Liver (tissue), 9 donors: ENCODE results near the gene ZMYM2. TPM values are rescaled to one million over a fixed set of nuclear protein-coding genes. Genes with fewer than 3 reads are reported as not detected.

Source experiments
- DNase-seq: peaks from one replicate; pipeline ENCODE4 v3.0.0-alpha.2; 2017; ENCODE audit warnings: low spot score
- H3K27ac ChIP-seq, 2 donors: one replicate each; pipeline ENCODE4 v1.7.0; 2013; ENCODE audit warnings: inconsistent platforms in 2 of 2, low read length in 2 of 2, control low read depth in 1 of 2, low read depth in 1 of 2, mild to moderate bottlenecking in 1 of 2
- H3K27me3 ChIP-seq, 4 donors: one replicate each; pipeline versions ENCODE4 v1.6.1 to v1.7.0; 2013; ENCODE audit warnings: low read length in 3 of 4, inconsistent platforms in 1 of 4, mild to moderate bottlenecking in 1 of 4, moderate library complexity in 1 of 4; ENCODE audit not compliant: control insufficient read depth in 4 of 4, insufficient read depth in 4 of 4
- H3K36me3 ChIP-seq, 4 donors: one replicate each; pipeline versions ENCODE4 v1.6.1 to v1.7.0; 2013; ENCODE audit warnings: low read length in 3 of 4, mild to moderate bottlenecking in 3 of 4, low read depth in 1 of 4, moderate library complexity in 1 of 4; ENCODE audit not compliant: control insufficient read depth in 4 of 4, insufficient read depth in 3 of 4
- H3K4me1 ChIP-seq, 4 donors: one replicate each; pipeline versions ENCODE4 v1.6.1 to v1.7.0; 2013; ENCODE audit warnings: low read length in 3 of 4, mild to moderate bottlenecking in 3 of 4, moderate library complexity in 1 of 4; ENCODE audit not compliant: control insufficient read depth in 4 of 4, insufficient read depth in 4 of 4
- H3K4me3 ChIP-seq, 3 donors: one replicate each; pipeline versions ENCODE4 v1.6.1 to v1.7.0; 2013; ENCODE audit warnings: low read length in 3 of 3, control low read depth in 1 of 3, low read depth in 1 of 3, mild to moderate bottlenecking in 1 of 3
- H3K9ac ChIP-seq, 2 donors: one replicate each; pipeline ENCODE4 v1.7.0; 2013; ENCODE audit warnings: low read length in 2 of 2, mild to moderate bottlenecking in 2 of 2, moderate library complexity in 2 of 2, control low read depth in 1 of 2, low read depth in 1 of 2
- H3K9me3 ChIP-seq, 4 donors: one replicate each; pipeline versions ENCODE4 v1.6.1 to v1.7.0; 2013; ENCODE audit warnings: low read length in 3 of 4; ENCODE audit not compliant: control insufficient read depth in 4 of 4
- ATF3 ChIP-seq: IDR thresholded peaks from 2 replicates; pipeline ENCODE4 v1.6.1; 2016; ENCODE audit warnings: antibody characterized with exemption
- EGR1 ChIP-seq, 2 donors: IDR thresholded peaks; 2 replicates each; pipeline ENCODE4 v1.6.1; 2016 to 2018; ENCODE audit warnings: antibody characterized with exemption in 2 of 2, low read depth in 2 of 2
- FOXA1 ChIP-seq: IDR thresholded peaks from 2 replicates; pipeline ENCODE4 v1.6.1; 2016; ENCODE audit warnings: antibody characterized with exemption
- FOXA2 ChIP-seq: IDR thresholded peaks from 2 replicates; pipeline ENCODE4 v1.6.1; 2016; ENCODE audit warnings: antibody characterized with exemption
- GABPA ChIP-seq, 2 donors: IDR thresholded peaks in 1 of 2; conservative IDR thresholded peaks in 1 of 2; 2 replicates each; pipeline ENCODE4 v1.6.1; 2016; ENCODE audit warnings: antibody characterized with exemption in 2 of 2, mild to moderate bottlenecking in 1 of 2, moderate library complexity in 1 of 2
- HNF4A ChIP-seq, 2 donors: conservative IDR thresholded peaks; 2 replicates each; pipeline ENCODE4 v1.6.1; 2016; ENCODE audit warnings: antibody characterized with exemption in 2 of 2, mild to moderate bottlenecking in 2 of 2
- HNF4G ChIP-seq: IDR thresholded peaks from 2 replicates; pipeline ENCODE4 v1.6.1; 2016; ENCODE audit warnings: antibody characterized with exemption
- JUND ChIP-seq, 2 donors: IDR thresholded peaks; 2 replicates each; pipeline ENCODE4 v1.6.1; 2016; ENCODE audit warnings: antibody characterized with exemption in 2 of 2
- NR2F2 ChIP-seq: IDR thresholded peaks from 2 replicates; pipeline ENCODE4 v1.6.1; 2016; ENCODE audit warnings: antibody characterized with exemption
- RAD21 ChIP-seq, 2 donors: IDR thresholded peaks; 2 replicates each; pipeline ENCODE4 v1.6.1; 2016; ENCODE audit warnings: antibody characterized with exemption in 2 of 2, mild to moderate bottlenecking in 2 of 2
- REST ChIP-seq: IDR thresholded peaks from 2 replicates; pipeline ENCODE4 v1.6.1; 2016; ENCODE audit warnings: antibody characterized with exemption, mild to moderate bottlenecking
- RXRA ChIP-seq, 2 donors: IDR thresholded peaks; 2 replicates each; pipeline ENCODE4 v1.6.1; 2017 to 2018; ENCODE audit warnings: antibody characterized with exemption in 2 of 2, mild to moderate bottlenecking in 1 of 2
- SP1 ChIP-seq: IDR thresholded peaks from 2 replicates; pipeline ENCODE4 v1.6.1; 2018; ENCODE audit warnings: antibody characterized with exemption, mild to moderate bottlenecking
- TAF1 ChIP-seq: conservative IDR thresholded peaks from 2 replicates; pipeline ENCODE4 v1.6.1; 2016; ENCODE audit warnings: antibody characterized with exemption, mild to moderate bottlenecking
- YY1 ChIP-seq: IDR thresholded peaks from 2 replicates; pipeline ENCODE4 v1.6.1; 2016; ENCODE audit warnings: antibody characterized with exemption, mild to moderate bottlenecking
- WGBS: extraction: QIAGEN DNeasy Blood & Tissue Kit; methylation state at CpG from one replicate; pipeline ENCODE4 v1.1.7; 2013; 5-methylcytosine and 5-hydroxymethylcytosine counted together
- polyA plus RNA-seq, 2 donors: library from polyadenylated mRNA; stranded (reverse) in 1 of 2; unstranded in 1 of 2; fragments of 200-250 nt in 1 of 2; fragments of >200 nt in 1 of 2; fragmentation: Nextera tagmentation in 1 of 2; extraction: Ambion mirVana in 1 of 2; gene quantifications; one replicate each; pipeline versions ENCODE4 v1.2.1 to v1.2.3, GENCODE V29; 2013 to 2015
- total RNA-seq, 2 donors: library from RNA; depleted of rRNA; stranded (reverse); fragments of >200 nt; gene quantifications; one replicate each; pipeline ENCODE4 v1.2.3, GENCODE V29; 2014
- TF ChIP-seq, protein P1 (sequence below): IDR thresholded peaks from 2 replicates; pipeline ENCODE4 v1.6.1; 2016; ENCODE audit warnings: antibody characterized with exemption
- TF ChIP-seq, protein P2 (sequence below): IDR thresholded peaks from 2 replicates; pipeline ENCODE4 v1.6.1; 2016; ENCODE audit warnings: antibody characterized with exemption
- TF ChIP-seq, protein P3 (sequence below): fragments of 150-350 bp; IDR thresholded peaks from 2 replicates; pipeline ENCODE4 v1.5.1; 2017; ENCODE audit warnings: improper control_type of control experiment, low read depth, low read length; ENCODE audit not compliant: missing input control
- donor health status: healthy.
- donor health status: healthy.
- donor health status: healthy.
- donor health status: healthy.
- donor health status: healthy.

ZMYM2 gene
- total and polyA plus RNA-seq, 4 donors, result 8.7 to 40.8 (median 18.5) TPM

DNA sequence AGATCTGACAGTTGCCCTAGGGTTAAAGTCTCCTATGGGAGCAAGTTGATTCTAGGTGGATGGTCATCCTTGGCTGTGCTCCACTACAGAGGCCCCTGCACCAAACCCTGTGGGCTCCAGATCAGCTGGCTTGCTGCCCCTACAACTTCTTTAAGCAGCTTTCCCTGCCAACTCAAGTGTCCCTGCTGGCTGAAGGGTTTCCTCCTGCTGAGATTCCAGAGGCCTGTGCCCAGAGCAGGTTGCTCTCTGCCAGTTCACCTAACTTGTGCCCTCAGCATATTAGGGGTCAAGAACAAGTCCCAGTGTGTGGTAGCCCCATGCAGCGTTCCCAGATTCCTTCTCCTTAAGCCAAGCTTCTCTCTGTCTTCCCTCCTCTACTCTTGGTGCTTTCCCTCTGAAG lies 85.6 kb downstream of the ZMYM2 start:
- no peaks in the 10 kb centered on the region for H3K27me3 ChIP-seq
- peaks cover 2 to 13% (median 12%) of the 10 kb centered on the region in 4 donors for H3K36me3 ChIP-seq
- no peak for TF ChIP-seq FOXA1
- TF ChIP-seq ATF3, result no peak
- TF ChIP-seq RXRA (IDR thresholded peaks at IDR 0.05), result no peak
- no peak for TF ChIP-seq HNF4G
- no peak for TF ChIP-seq EGR1 (IDR thresholded peaks at IDR 0.05; ENCODE audit: low read depth in 2 of 2)
- TF ChIP-seq, protein P1, sequence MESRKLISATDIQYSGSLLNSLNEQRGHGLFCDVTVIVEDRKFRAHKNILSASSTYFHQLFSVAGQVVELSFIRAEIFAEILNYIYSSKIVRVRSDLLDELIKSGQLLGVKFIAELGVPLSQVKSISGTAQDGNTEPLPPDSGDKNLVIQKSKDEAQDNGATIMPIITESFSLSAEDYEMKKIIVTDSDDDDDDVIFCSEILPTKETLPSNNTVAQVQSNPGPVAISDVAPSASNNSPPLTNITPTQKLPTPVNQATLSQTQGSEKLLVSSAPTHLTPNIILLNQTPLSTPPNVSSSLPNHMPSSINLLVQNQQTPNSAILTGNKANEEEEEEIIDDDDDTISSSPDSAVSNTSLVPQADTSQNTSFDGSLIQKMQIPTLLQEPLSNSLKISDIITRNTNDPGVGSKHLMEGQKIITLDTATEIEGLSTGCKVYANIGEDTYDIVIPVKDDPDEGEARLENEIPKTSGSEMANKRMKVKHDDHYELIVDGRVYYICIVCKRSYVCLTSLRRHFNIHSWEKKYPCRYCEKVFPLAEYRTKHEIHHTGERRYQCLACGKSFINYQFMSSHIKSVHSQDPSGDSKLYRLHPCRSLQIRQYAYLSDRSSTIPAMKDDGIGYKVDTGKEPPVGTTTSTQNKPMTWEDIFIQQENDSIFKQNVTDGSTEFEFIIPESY, result no peak
- DNase-seq, result no peak
- no peaks in the 10 kb centered on the region for H3K9me3 ChIP-seq
- 94% methylated on average over 1 of the region's 1 CpG for WGBS
- no peak overlapping the region for H3K4me3 ChIP-seq
- peaks cover 0 to 4% (median 0%) of the 10 kb centered on the region in 4 donors for H3K4me1 ChIP-seq
- H3K27ac ChIP-seq, result no peak overlapping the region
- no peak overlapping the region for H3K9ac ChIP-seq

- DNase-seq, result no peak
- Histone ChIP-seq H3K27me3 (no peaks in the 10 kb centered on the region), H3K4me3 (no peak overlapping the region), H3K9ac (no peak overlapping the region), H3K9me3 (no peaks in the 10 kb centered on the region), H3K4me1 (peaks cover 0 to 4% (median 0%) of the 10 kb centered on the region in 4 donors), H3K27ac (no peak overlapping the region), H3K36me3 (peaks cover 2 to 13% (median 10%) of the 10 kb centered on the region in 4 donors)
- 72% methylated on average over 2 of the region's 2 CpGs for WGBS
- TF ChIP-seq HNF4A (conservative IDR thresholded peaks at IDR 0.05) (no peak), FOXA2 (no peak), ATF3 (no peak), JUND (IDR thresholded peaks at IDR 0.05) (no peak), FOXA1 (no peak), YY1 (no peak), REST (no peak), RAD21 (IDR thresholded peaks at IDR 0.05) (no peak), GABPA (IDR thresholded peaks at IDR 0.05 in 1 of 2, conservative IDR thresholded peaks at IDR 0.05 in 1 of 2) (no peak), NR2F2 (no peak), HNF4G (no peak), EGR1 (IDR thresholded peaks at IDR 0.05; ENCODE audit: low read depth in 2 of 2) (no peak), SP1 (no peak), TAF1 (no peak), RXRA (IDR thresholded peaks at IDR 0.05) (no peak)
- TF ChIP-seq, protein P2, sequence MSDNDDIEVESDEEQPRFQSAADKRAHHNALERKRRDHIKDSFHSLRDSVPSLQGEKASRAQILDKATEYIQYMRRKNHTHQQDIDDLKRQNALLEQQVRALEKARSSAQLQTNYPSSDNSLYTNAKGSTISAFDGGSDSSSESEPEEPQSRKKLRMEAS, result no peak
- TF ChIP-seq, protein P1, result no peak
- TF ChIP-seq, protein P3, sequence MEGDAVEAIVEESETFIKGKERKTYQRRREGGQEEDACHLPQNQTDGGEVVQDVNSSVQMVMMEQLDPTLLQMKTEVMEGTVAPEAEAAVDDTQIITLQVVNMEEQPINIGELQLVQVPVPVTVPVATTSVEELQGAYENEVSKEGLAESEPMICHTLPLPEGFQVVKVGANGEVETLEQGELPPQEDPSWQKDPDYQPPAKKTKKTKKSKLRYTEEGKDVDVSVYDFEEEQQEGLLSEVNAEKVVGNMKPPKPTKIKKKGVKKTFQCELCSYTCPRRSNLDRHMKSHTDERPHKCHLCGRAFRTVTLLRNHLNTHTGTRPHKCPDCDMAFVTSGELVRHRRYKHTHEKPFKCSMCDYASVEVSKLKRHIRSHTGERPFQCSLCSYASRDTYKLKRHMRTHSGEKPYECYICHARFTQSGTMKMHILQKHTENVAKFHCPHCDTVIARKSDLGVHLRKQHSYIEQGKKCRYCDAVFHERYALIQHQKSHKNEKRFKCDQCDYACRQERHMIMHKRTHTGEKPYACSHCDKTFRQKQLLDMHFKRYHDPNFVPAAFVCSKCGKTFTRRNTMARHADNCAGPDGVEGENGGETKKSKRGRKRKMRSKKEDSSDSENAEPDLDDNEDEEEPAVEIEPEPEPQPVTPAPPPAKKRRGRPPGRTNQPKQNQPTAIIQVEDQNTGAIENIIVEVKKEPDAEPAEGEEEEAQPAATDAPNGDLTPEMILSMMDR, result no peak
Observed at GRCh38 chr13:20045950-20046548, 87.5 kb downstream of the ZMYM2 start.
